ENCODE measurements around the gene GJC2. TPM values are rescaled to one million over a fixed set of nuclear protein-coding genes. Genes with fewer than 3 reads are reported as not detected.
A peak's percentile ranks its signal among the peaks of the same experiment; 100 is the strongest.

The GJC2 gene
- total RNA-seq, 2 experiments from 2014 or later: 2.1 to 2.4 TPM

DNA sequence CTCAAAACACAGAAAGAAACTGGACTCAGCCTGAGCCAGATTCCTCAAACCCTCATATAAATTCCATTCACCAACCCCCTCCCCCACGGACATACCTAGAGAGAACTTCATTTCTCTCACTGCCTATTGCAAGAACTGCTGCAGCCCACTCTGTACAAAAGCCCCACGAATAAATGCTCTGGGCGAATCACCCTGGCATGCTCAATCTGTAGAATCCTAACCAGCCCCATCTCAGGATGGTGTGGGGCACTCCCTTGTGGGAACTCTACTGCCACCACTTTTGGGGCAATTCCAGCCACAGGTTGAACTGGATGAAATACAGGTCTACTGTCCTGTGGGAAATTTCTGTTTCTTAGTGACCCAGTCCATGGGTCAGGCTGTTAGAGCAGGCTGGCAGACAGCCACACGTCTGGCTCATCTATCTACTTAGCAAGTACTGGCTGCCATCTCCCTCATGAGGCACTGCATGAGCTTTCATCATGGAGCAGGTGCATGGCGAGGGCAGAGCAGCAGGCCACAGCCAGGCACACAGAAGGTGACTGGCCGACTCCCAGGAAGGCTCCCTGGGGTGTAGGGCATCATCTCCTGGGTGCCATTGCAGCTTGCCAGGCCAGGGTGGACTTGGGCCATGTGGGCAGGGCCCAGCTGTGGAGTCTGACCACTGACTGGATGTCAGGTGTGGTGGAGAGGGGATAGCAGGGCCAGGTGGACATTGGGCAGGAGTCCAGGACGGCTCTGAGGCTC is 45.0 kb upstream of the GJC2 start:
- H3K36me3 ChIP-seq (ENCODE audit: insufficient read depth, low read length): peaks cover 39% of the 10 kb centered on the region
- POLR2A ChIA-PET: no interaction called here
- no peaks in the 10 kb centered on the region for H3K9me3 Mint-ChIP-seq
- H3K4me1 Mint-ChIP-seq (ENCODE audit: low read depth): peaks cover 42% of the 10 kb centered on the region
- ATAC-seq (ENCODE audit: poor library complexity) (no peak), DNase-seq (peak in 1 of 14 experiments; percentile 16)
- TF ChIP-seq, protein P1, sequence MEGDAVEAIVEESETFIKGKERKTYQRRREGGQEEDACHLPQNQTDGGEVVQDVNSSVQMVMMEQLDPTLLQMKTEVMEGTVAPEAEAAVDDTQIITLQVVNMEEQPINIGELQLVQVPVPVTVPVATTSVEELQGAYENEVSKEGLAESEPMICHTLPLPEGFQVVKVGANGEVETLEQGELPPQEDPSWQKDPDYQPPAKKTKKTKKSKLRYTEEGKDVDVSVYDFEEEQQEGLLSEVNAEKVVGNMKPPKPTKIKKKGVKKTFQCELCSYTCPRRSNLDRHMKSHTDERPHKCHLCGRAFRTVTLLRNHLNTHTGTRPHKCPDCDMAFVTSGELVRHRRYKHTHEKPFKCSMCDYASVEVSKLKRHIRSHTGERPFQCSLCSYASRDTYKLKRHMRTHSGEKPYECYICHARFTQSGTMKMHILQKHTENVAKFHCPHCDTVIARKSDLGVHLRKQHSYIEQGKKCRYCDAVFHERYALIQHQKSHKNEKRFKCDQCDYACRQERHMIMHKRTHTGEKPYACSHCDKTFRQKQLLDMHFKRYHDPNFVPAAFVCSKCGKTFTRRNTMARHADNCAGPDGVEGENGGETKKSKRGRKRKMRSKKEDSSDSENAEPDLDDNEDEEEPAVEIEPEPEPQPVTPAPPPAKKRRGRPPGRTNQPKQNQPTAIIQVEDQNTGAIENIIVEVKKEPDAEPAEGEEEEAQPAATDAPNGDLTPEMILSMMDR (IDR thresholded peaks at IDR 0.05): no peak
- H3K27me3 ChIP-seq (ENCODE audit: control insufficient read depth in 1 of 2, insufficient read depth in 2 of 2, low read length in 2 of 2): no peaks in the 10 kb centered on the region
- H3K4me3 ChIP-seq (ENCODE audit: low read length): no peak overlapping the region
- CTCF ChIA-PET: no interaction called here
- peak overlapping the region; percentile 96 for H3K4me3 Mint-ChIP-seq
- H3K9me3 ChIP-seq (ENCODE audit: control insufficient read depth in 1 of 2, insufficient read depth in 1 of 2, low read length in 2 of 2): no peaks in the 10 kb centered on the region
- H3K27me3 Mint-ChIP-seq: no peaks in the 10 kb centered on the region
- H3K36me3 Mint-ChIP-seq (ENCODE audit: low read depth): peaks cover 44% of the 10 kb centered on the region
- no peak overlapping the region for H3K27ac ChIP-seq (ENCODE audit: low read depth in 1 of 2, low read length in 2 of 2)
- H3K4me1 ChIP-seq (ENCODE audit: insufficient read depth, low read length): peaks cover 51% of the 10 kb centered on the region
- H3K27ac Mint-ChIP-seq: peak overlapping the region; percentile 84
- intact Hi-C loops (cut with DNase I, micrococcal nuclease): loop anchor here (10.0 kb wide), 3 partner anchors 110 to 370 kb away; partner anchors contain the start of genes JMJD4 (in 1 of the 2), SNAP47 (in 1 of the 2) and TRIM11 (in 1 of the 2)

DNA sequence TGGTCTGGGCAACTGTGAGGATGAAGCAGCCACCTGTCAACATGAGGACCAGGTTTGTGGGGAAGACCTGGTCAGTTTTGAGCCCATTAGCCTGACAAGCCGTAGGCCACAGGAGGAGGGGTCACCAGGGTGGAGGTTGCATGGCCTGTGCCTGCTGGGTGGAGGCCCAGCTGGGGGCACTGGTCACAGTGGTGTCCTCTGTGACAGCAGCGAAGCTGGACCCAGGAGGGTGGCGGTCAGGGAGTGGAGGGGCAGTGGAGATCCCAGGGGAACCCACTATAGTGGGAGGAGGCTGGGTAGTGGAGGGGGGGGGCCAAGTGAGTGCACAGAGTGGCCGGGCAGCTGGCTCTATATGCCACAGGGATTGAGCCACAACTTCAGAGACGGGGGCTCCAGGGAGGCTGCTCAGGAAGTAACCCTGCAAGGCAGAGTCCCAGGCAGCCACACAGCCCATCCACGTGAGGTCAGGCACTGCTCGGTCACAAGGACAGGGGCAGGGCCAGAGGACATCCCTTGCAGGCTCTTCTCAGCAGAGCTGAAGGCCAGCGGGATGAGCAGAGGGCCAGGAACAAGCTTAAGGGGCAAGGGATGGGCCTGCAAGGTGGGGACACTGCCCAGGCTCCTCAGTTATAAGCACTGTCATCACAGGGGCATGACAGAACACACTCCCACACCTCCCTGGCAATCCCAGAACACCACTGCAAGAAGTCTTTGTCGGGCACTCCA is 44.3 kb upstream of the GJC2 start:
- Histone ChIP-seq H3K27ac (ENCODE audit: low read depth in 1 of 2, low read length in 2 of 2) (no peak overlapping the region), H3K4me3 (ENCODE audit: low read length) (no peak overlapping the region), H3K36me3 (ENCODE audit: insufficient read depth, low read length) (peaks cover 32% of the 10 kb centered on the region), H3K4me1 (ENCODE audit: insufficient read depth, low read length) (peaks cover 57% of the 10 kb centered on the region), H3K9me3 (ENCODE audit: control insufficient read depth in 1 of 2, insufficient read depth in 1 of 2, low read length in 2 of 2) (no peaks in the 10 kb centered on the region), H3K27me3 (ENCODE audit: control insufficient read depth in 1 of 2, insufficient read depth in 2 of 2, low read length in 2 of 2) (no peaks in the 10 kb centered on the region)
- no peak for ATAC-seq (ENCODE audit: poor library complexity)
- Mint-ChIP-seq H3K4me3 (peak overlapping the region; percentile 96), H3K36me3 (ENCODE audit: low read depth) (peaks cover 37% of the 10 kb centered on the region), H3K9me3 (no peaks in the 10 kb centered on the region), H3K27me3 (no peaks in the 10 kb centered on the region), H3K27ac (peak overlapping the region; percentile 84), H3K4me1 (ENCODE audit: low read depth) (peaks cover 48% of the 10 kb centered on the region)
- DNase-seq: peak in 1 of 14 experiments; percentile 32
- CTCF ChIA-PET: no interaction called here
- intact Hi-C loops (cut with DNase I, micrococcal nuclease): loop anchor here (10.0 kb wide), 3 partner anchors 111 to 371 kb away; partner anchors contain the start of genes JMJD4 (in 1 of the 2), SNAP47 (in 1 of the 2) and TRIM11 (in 1 of the 2)
- TF ChIP-seq, protein P1 (IDR thresholded peaks at IDR 0.05): no peak
- POLR2A ChIA-PET: interaction anchor here (1.2 to 1.9 kb wide), 2 partner anchors 23 to 60 kb away, joined by 5 to 10 read pairs; partner anchors contain the start of genes ARF1 and IBA57

- no peak for ATAC-seq (ENCODE audit: poor library complexity)
- intact Hi-C loops (cut with DNase I, micrococcal nuclease): loop anchor here (10.0 kb wide), 3 partner anchors 111 to 371 kb away; partner anchors contain the start of genes JMJD4 (in 1 of the 2), SNAP47 (in 1 of the 2) and TRIM11 (in 1 of the 2)
- Histone ChIP-seq H3K4me3 (ENCODE audit: low read length) (no peak overlapping the region), H3K9me3 (ENCODE audit: control insufficient read depth in 1 of 2, insufficient read depth in 1 of 2, low read length in 2 of 2) (no peaks in the 10 kb centered on the region), H3K27me3 (ENCODE audit: control insufficient read depth in 1 of 2, insufficient read depth in 2 of 2, low read length in 2 of 2) (no peaks in the 10 kb centered on the region), H3K27ac (ENCODE audit: low read depth in 1 of 2, low read length in 2 of 2) (no peak overlapping the region), H3K36me3 (ENCODE audit: insufficient read depth, low read length) (peaks cover 24% of the 10 kb centered on the region), H3K4me1 (ENCODE audit: insufficient read depth, low read length) (peaks cover 52% of the 10 kb centered on the region)
- no peaks in the 10 kb centered on the region for H3K9me3 Mint-ChIP-seq
- peaks cover 30% of the 10 kb centered on the region for H3K36me3 Mint-ChIP-seq (ENCODE audit: low read depth)
- no peak for DNase-seq
- no peaks in the 10 kb centered on the region for H3K27me3 Mint-ChIP-seq
- H3K4me3 Mint-ChIP-seq: peak overlapping the region; percentile 67
- ChIA-PET CTCF (no interaction called here), POLR2A (interaction anchor here (1.2 to 1.9 kb wide), 2 partner anchors 24 to 59 kb away, joined by 5 to 10 read pairs; partner anchors contain the start of genes ARF1 and IBA57)
- no peak overlapping the region for H3K27ac Mint-ChIP-seq
- TF ChIP-seq, protein P1 (IDR thresholded peaks at IDR 0.05): no peak
- peaks cover 44% of the 10 kb centered on the region for H3K4me1 Mint-ChIP-seq (ENCODE audit: low read depth)
Measured at GRCh38 chr1:228105996-228106799, 43.5 kb upstream of the GJC2 start.
